GM10266 (cell line): Measurements from ENCODE around the gene TSPEAR.
"Not testable (repeated sequence)": the region's sequence is repeated elsewhere in the genome, so short reads cannot be mapped to it uniquely, and the experiment has no call there.

Experiments used
- DNase-seq: peaks from one replicate; pipeline ENCODE4 v3.0.0; 2012; ENCODE audit errors: extremely low spot score
- CTCF ChIP-seq: IDR thresholded peaks from 2 replicates; pipeline ENCODE4 v1.5.1; 2012; ENCODE audit warnings: mild to moderate bottlenecking, low read depth; ENCODE audit not compliant: control insufficient read depth, insufficient read depth; ENCODE audit errors: missing control alignments

Gene TSPEAR

DNA sequence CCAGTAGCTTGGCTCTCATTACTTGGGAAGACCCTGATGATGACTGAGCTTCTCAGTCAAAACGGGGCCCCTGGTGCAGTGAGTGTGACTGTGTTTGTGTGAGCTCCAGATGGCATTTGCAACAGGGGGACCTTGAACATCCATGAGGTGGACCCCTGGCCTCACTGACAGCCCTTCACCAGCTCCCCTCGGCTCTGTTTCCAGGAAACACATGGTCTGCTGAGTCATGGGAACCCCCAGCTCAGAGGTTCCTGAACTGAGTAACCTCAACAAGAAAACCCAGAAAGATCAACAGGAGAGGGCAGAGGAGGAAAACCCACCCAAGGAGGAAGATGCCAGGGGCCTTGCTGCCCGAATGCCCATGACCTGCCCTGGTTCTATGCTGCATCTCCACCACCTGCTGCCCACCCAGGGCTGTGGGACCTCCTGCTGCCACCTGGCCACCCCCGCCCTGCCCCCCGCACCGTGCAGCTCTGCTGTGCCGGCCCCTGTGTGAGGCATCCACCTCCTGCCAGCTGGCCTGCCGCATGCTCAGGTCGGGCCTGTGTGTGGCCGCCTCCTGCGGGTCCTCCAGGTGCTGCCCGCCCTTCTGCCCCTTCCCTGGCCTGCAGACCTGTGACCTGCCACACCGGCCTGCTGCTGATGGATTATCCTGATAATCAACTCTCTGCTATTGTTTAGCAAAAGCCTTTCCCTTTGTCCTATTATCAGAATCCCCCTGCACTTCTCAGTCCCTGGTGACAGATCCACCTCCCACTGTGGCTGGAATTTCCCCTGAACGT lies 25.2 kb downstream of the TSPEAR start:
- DNase-seq = no peak
- no peak for TF ChIP-seq CTCF

DNA sequence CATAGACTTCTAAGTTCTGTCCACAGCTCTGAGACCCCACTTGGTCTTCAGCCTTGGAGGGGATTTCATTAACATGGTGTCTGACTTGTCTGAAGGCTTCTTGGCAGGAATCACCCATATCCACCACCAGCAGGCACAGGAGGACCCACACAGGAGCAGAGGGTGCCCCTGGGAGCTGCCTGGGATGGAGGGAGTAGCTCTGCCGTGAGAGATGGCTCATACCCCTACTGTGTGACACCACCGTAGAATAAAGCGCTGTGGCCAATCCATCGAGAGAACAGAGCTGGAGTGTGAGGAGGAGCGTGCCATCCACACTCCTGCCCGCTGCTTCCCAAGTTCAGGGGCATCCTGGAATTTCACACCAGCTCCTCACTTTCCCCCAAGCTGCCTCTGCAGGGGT lies 26.3 kb downstream of the TSPEAR start:
- not testable (repeated sequence) for DNase-seq

DNA sequence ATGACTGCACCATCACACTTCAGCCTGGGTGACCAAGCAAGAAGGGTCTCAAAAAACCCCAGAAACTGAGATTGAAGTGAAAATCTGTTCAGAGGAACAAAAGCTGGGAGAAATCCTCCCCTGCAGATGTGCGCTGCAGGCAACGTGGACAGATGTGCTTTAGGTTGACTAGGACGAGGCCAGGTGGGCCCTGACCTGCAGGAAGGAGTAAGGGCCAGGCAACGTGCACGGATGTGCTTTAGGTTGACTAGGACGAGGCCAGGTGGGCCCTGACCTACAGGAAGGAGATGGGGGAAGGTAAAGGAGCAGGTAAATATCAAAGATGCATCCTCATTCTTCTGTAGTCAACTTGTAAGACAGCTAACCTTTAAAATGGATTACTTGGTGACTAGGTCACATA lies 26.9 kb downstream of the TSPEAR start:
- TF ChIP-seq CTCF = no peak
- no peak for DNase-seq

DNA sequence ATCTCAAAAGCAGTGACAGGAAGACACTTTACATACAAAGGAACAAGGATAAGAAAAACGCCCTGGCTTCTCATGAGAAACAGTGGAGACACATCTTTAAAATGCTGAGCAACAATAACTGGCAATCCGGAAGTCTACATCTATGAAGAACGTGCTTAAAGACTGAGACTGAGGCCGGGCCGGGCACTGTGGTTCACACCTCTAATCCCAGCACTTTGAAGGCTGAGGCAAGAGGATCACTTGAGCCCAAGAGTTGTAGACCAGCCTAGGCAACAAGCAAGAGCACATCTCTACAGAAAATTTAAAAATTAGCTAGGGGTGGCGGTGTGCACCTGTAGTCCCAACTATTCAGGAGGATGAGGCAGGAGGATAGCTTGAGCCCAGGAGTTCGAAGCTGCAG lies 27.3 kb downstream of the TSPEAR start:
- no peak for TF ChIP-seq CTCF
- DNase-seq = no peak

DNA sequence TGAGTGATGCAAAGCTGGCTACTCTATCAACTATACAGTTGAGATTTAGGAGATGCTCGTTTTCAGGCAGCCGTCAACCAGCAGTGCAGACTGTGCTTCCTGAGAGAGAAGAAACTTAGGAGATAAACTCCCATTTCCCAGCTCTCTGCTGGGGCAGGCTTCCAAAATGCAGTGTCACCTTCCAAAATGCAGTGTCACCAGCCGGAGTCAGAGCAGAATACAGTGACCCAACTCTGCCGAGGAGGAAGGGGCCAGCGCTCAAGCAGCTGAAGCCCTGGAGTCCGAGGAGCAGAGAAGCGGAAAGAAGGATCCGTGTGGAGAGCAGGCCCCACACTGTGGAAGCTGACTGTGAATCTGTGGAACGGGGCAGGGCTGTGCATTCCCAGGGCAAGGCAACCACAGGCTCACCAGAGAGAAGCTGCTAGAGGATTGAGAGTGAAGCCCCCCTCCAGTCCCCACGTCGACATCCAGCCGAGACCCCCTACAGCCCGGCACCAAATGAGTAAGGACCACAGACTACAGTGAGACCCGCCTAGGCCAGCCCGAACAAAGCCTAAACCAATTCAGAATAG lies 28.7 kb downstream of the TSPEAR start:
- TF ChIP-seq CTCF = no peak
- DNase-seq = no peak

DNA sequence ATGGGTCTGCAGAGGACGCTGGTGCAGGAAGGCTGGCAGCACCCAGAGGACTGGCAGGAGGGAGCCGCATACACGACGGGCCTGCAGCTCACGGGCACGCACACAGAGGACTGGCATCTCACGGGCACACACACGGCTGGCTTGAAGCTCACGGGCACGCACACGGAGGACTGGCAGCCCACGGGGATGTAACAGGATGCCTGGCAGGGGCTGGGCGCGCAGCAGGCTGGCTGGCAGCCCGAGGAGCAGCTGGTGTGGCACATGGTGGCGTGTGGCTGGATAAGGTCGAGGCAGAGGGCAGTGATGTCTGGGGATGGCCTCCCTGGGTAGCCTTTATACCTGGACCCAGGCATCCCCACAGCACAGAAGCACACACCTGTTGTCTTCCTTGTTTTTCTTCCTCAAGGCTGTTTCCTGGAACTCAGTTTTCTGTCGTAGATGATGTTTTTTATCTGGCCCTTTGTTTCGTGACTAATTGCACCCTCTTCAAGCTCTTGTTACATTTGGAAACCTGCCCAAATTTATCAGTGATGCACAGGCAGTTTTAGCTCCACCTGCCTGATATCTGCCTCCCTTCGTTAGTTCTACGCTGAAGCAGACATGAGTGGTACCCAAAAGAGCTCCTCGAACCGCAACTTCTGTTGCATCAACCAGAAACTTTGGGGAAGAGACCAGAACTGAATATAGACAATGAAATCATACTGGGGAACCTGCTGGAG lies 29.4 kb downstream of the TSPEAR start, which contains the start of gene KRTAP12-1:
Gene KRTAP12-1, minus strand, starts transcription at position 303 of the 719 bp plus-strand sequence. Its CDS starts 40 bp downstream, at position 263.
- TF ChIP-seq CTCF = no peak
- no peak for DNase-seq

GRCh38 chr21:44681152-44681551 lies 30.2 kb downstream of the TSPEAR start:
- no peak for TF ChIP-seq CTCF

More at GRCh38 chr21:44681152-44681551, 30.2 kb downstream of the TSPEAR start:
- no peak for DNase-seq
